Activated B cell treated with CpG ODN at 0.5 μM for 24 hours (primary cell): Measurements from ENCODE around the gene GPR137B. TPM values are rescaled to one million over a fixed set of nuclear protein-coding genes. Genes with fewer than 3 reads are reported as not detected.
"Not testable (repeated sequence)": the region's sequence is repeated elsewhere in the genome, so short reads cannot be mapped to it uniquely, and the experiment has no call there.

Source experiments
- ATAC-seq: fragments of 200-7000 bp; cut with Tn5 transposase; one replicate; pipeline ENCODE4 v1.10.0; 2021; ENCODE audit warnings: low read depth, mild to moderate bottlenecking, moderate library complexity
- CTCF ChIA-PET: fragments of 350-600 bp; sonication (Branson Sonifier 250); formaldehyde crosslinking; loops from one replicate; lab custom pipeline; 2021; ENCODE audit warnings: antibody characterized with exemption; lab: Charles Lee
- POLR2A ChIA-PET: fragments of 350-600 bp; sonication (Branson Sonifier 250); formaldehyde crosslinking; loops from one replicate; lab custom pipeline; 2021; ENCODE audit warnings: antibody characterized with exemption; lab: Charles Lee
- DNase-seq: peaks from one replicate; pipeline ENCODE4 v3.0.0; 2022
- H3K27ac Mint-ChIP-seq: one replicate; pipeline ENCODE4 v1.8.0; 2020; ENCODE audit warnings: mixed read lengths
- H3K27me3 Mint-ChIP-seq: one replicate; pipeline ENCODE4 v1.8.0; 2021; ENCODE audit warnings: mixed read lengths
- H3K36me3 Mint-ChIP-seq: one replicate; pipeline ENCODE4 v1.8.0; 2021; ENCODE audit warnings: low read depth, mixed read lengths
- H3K4me1 Mint-ChIP-seq: one replicate; pipeline ENCODE4 v1.8.0; 2021; ENCODE audit warnings: mixed read lengths
- H3K4me3 Mint-ChIP-seq: one replicate; pipeline ENCODE4 v1.8.0; 2020; ENCODE audit warnings: mild to moderate bottlenecking, mixed read lengths
- H3K9me3 Mint-ChIP-seq: one replicate; pipeline ENCODE4 v1.8.0; 2020; ENCODE audit warnings: mixed read lengths
- CTCF ChIP-seq: fragments of 200-600 bp; IDR thresholded peaks from one replicate; pipeline ENCODE4 v1.8.0; 2022; ENCODE audit warnings: antibody characterized with exemption, mild to moderate bottlenecking
- intact Hi-C: fragments of 100-400 bp; cut with micrococcal nuclease; formaldehyde crosslinking; loops from one replicate; pipeline ENCODE4 v1.15.1; 2024
- total RNA-seq: library from RNA; stranded (reverse); gene quantifications from 2 replicates; pipeline ENCODE4 v1.2.3, GENCODE V29; 2022

The GPR137B gene
- total RNA-seq, 1 donor from 2014 or later: 11.8 TPM

GRCh38 chr1:236179634-236180033 is 37.3 kb downstream of the GPR137B start:
- H3K9me3 Mint-ChIP-seq: no peaks in the 10 kb centered on the region
- POLR2A ChIA-PET: no interaction called here
- TF ChIP-seq CTCF: no peak
- CTCF ChIA-PET: no interaction called here
- DNase-seq (no peak), ATAC-seq (no peak)
- no peaks in the 10 kb centered on the region for H3K27me3 Mint-ChIP-seq
- no peak overlapping the region for H3K27ac Mint-ChIP-seq
- intact Hi-C loops: no loop called here
- peaks cover 8% of the 10 kb centered on the region for H3K4me1 Mint-ChIP-seq
- H3K4me3 Mint-ChIP-seq: no peak overlapping the region
- peaks cover 10% of the 10 kb centered on the region for H3K36me3 Mint-ChIP-seq

DNA sequence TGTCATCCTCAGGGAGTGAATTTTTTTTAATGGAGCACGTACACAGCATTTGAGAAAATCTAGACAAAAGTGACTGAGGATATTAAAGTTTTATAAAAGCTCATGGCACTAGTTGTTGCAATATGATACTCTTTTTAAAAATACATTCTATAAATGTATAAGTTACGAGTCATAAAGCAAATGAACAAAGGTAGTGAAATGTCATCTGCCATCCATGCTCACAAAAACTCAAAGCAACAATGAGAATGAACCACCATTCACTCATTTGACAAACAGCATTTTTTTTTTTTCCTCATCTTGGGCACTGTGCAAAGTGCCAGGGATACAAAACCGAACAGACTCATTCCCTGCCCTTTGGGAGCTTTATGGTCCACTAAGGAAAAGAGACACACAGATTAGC is 38.7 kb downstream of the GPR137B start:
- CTCF ChIA-PET: no interaction called here
- H3K36me3 Mint-ChIP-seq: peaks cover 10% of the 10 kb centered on the region

DNA sequence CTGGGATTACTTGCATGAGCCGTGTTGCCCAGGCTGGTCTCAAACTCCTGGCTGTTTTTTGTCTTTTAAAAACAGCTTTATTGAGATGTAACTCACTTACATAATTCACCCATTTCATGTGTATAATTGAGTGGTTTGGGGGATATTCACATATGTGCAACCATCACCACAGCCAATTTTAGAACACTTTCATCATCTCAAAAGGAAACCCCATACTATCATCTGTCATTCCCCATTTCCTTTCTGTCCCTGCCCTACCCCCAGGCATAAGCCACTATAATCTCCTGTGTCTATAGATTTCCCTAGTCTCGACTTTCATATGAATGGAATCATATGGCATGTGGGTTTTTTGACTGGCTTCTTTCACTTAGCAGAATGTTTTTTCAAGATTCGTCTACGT is 43.3 kb downstream of the GPR137B start:
- H3K36me3 Mint-ChIP-seq: peaks cover 33% of the 10 kb centered on the region
- no peak for TF ChIP-seq CTCF
- H3K27ac Mint-ChIP-seq: no peak overlapping the region
- POLR2A ChIA-PET: no interaction called here
- DNase-seq: no peak
- peaks cover 11% of the 10 kb centered on the region for H3K9me3 Mint-ChIP-seq
- CTCF ChIA-PET: no interaction called here
- ATAC-seq: no peak
- H3K4me3 Mint-ChIP-seq: no peak overlapping the region
- peaks cover 7% of the 10 kb centered on the region for H3K4me1 Mint-ChIP-seq
- intact Hi-C loops: no loop called here
- H3K27me3 Mint-ChIP-seq: no peaks in the 10 kb centered on the region

More for the DNA sequence above, 38.7 kb downstream of the GPR137B start:
- POLR2A ChIA-PET: interaction anchor here (0.7 kb wide), 1 partner anchor 1326 kb away, joined by 6 read pairs; no protein-coding TSS in a partner anchor
- no peak for TF ChIP-seq CTCF
- H3K4me1 Mint-ChIP-seq: peaks cover 2% of the 10 kb centered on the region
- no peaks in the 10 kb centered on the region for H3K27me3 Mint-ChIP-seq
- no peaks in the 10 kb centered on the region for H3K9me3 Mint-ChIP-seq
- ATAC-seq (no peak), DNase-seq (no peak)
- H3K4me3 Mint-ChIP-seq: no peak overlapping the region
- intact Hi-C loops: no loop called here
- H3K27ac Mint-ChIP-seq: no peak overlapping the region

GRCh38 chr1:236186471-236186870 is 44.1 kb downstream of the GPR137B start:
- Mint-ChIP-seq H3K36me3 (peaks cover 39% of the 10 kb centered on the region), H3K9me3 (peaks cover 14% of the 10 kb centered on the region)
- POLR2A ChIA-PET, H3K27me3 Mint-ChIP-seq, H3K4me1 Mint-ChIP-seq, DNase-seq, intact Hi-C loops, ATAC-seq, CTCF ChIA-PET, H3K27ac Mint-ChIP-seq, H3K4me3 Mint-ChIP-seq: not testable (repeated sequence)

DNA sequence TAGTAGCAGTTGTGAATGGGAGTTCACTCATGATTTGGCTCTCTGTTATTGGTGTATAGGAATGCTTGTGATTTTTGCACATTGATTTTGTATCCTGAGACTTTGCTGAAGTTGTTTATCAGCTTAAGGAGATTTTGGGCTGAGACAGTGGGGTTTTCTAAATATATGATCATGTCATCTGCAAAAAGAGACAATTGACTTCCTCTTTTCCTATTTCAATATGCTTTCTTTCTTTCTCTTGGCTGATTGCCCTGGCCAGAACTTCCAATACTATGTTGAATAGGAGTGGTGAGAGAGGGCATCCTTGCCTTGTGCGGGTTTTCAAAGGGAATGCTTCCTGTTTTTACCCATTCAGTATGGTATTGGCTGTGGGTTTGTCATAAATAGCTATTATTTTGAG is 45.7 kb downstream of the GPR137B start:
- H3K4me1 Mint-ChIP-seq, DNase-seq, intact Hi-C loops, H3K4me3 Mint-ChIP-seq, CTCF ChIA-PET, POLR2A ChIA-PET, H3K27me3 Mint-ChIP-seq, ATAC-seq, H3K27ac Mint-ChIP-seq: not testable (repeated sequence)
- Mint-ChIP-seq H3K9me3 (peaks cover 14% of the 10 kb centered on the region), H3K36me3 (peaks cover 42% of the 10 kb centered on the region)

- no peak for TF ChIP-seq CTCF
- ATAC-seq (no peak), DNase-seq (no peak)
- ChIA-PET POLR2A (no interaction called here), CTCF (no interaction called here)
- peaks cover 3% of the 10 kb centered on the region for H3K4me1 Mint-ChIP-seq
- peaks cover 38% of the 10 kb centered on the region for H3K9me3 Mint-ChIP-seq
- no peak overlapping the region for H3K4me3 Mint-ChIP-seq
- no peak overlapping the region for H3K27ac Mint-ChIP-seq
- H3K36me3 Mint-ChIP-seq: peaks cover 63% of the 10 kb centered on the region
- H3K27me3 Mint-ChIP-seq: no peaks in the 10 kb centered on the region
- intact Hi-C loops: no loop called here
These were observed 50.8 kb downstream of the GPR137B start for GRCh38 chr1:236193184-236193583.
